ENCODE data around the gene IGIP.

IGIP gene

GRCh38 chr5:140107312-140108092 is 18.2 kb upstream of the IGIP start:
- H3K4me3 Mint-ChIP-seq, result peak overlapping the region; percentile 96
- H3K36me3 Mint-ChIP-seq (ENCODE audit: low read depth), result peaks cover 16% of the 10 kb centered on the region
- H3K27me3 Mint-ChIP-seq, result peaks cover 53% of the 10 kb centered on the region
- peak overlapping the region; percentile 96 for H3K27ac Mint-ChIP-seq
- intact Hi-C loops (cut with micrococcal nuclease), result no loop called here
- H3K4me1 Mint-ChIP-seq (ENCODE audit: low read depth), result peaks cover 48% of the 10 kb centered on the region
- no peaks in the 10 kb centered on the region for H3K9me3 Mint-ChIP-seq

GRCh38 chr5:140108093-140109017 is 17.4 kb upstream of the IGIP start:
- Mint-ChIP-seq H3K9me3 (no peaks in the 10 kb centered on the region), H3K4me3 (peak overlapping the region; percentile 96), H3K27ac (peak overlapping the region; percentile 96), H3K27me3 (peaks cover 55% of the 10 kb centered on the region), H3K36me3 (ENCODE audit: low read depth) (peaks cover 18% of the 10 kb centered on the region), H3K4me1 (ENCODE audit: low read depth) (peaks cover 56% of the 10 kb centered on the region)
- intact Hi-C loops (cut with micrococcal nuclease), result no loop called here

GRCh38 chr5:140109018-140109758 is 16.5 kb upstream of the IGIP start:
- intact Hi-C loops (cut with micrococcal nuclease), result no loop called here
- Mint-ChIP-seq H3K4me1 (ENCODE audit: low read depth) (peaks cover 59% of the 10 kb centered on the region), H3K27me3 (peaks cover 57% of the 10 kb centered on the region)

GRCh38 chr5:140109759-140110645 is 15.7 kb upstream of the IGIP start:
- H3K4me1 Mint-ChIP-seq (ENCODE audit: low read depth), result peaks cover 65% of the 10 kb centered on the region
- no peaks in the 10 kb centered on the region for H3K9me3 Mint-ChIP-seq
- H3K27me3 Mint-ChIP-seq, result peaks cover 51% of the 10 kb centered on the region
- peaks cover 33% of the 10 kb centered on the region for H3K36me3 Mint-ChIP-seq (ENCODE audit: low read depth)
- H3K27ac Mint-ChIP-seq, result no peak overlapping the region
- H3K4me3 Mint-ChIP-seq, result no peak overlapping the region
- intact Hi-C loops (cut with micrococcal nuclease), result no loop called here

More at GRCh38 chr5:140109018-140109758, 16.5 kb upstream of the IGIP start:
- Mint-ChIP-seq H3K27ac (no peak overlapping the region), H3K36me3 (ENCODE audit: low read depth) (peaks cover 24% of the 10 kb centered on the region), H3K9me3 (no peaks in the 10 kb centered on the region), H3K4me3 (peak overlapping the region; percentile 96)

- Mint-ChIP-seq H3K27me3 (peaks cover 51% of the 10 kb centered on the region), H3K9me3 (no peaks in the 10 kb centered on the region), H3K4me1 (ENCODE audit: low read depth) (peaks cover 68% of the 10 kb centered on the region), H3K27ac (no peak overlapping the region), H3K4me3 (no peak overlapping the region), H3K36me3 (ENCODE audit: low read depth) (peaks cover 35% of the 10 kb centered on the region)
- intact Hi-C loops (cut with micrococcal nuclease), result no loop called here
Observed at GRCh38 chr5:140110646-140110957, 15.1 kb upstream of the IGIP start.

GRCh38 chr5:140111011-140111858 is 14.5 kb upstream of the IGIP start:
- peaks cover 66% of the 10 kb centered on the region for H3K4me1 Mint-ChIP-seq (ENCODE audit: low read depth)
- no peak overlapping the region for H3K4me3 Mint-ChIP-seq
- no peaks in the 10 kb centered on the region for H3K9me3 Mint-ChIP-seq
- peak overlapping the region; percentile 63 for H3K27ac Mint-ChIP-seq
- H3K27me3 Mint-ChIP-seq, result peaks cover 51% of the 10 kb centered on the region
- H3K36me3 Mint-ChIP-seq (ENCODE audit: low read depth), result peaks cover 35% of the 10 kb centered on the region
- intact Hi-C loops (cut with micrococcal nuclease), result no loop called here

- Mint-ChIP-seq H3K27me3 (peaks cover 51% of the 10 kb centered on the region), H3K9me3 (no peaks in the 10 kb centered on the region), H3K27ac (peak overlapping the region; percentile 63), H3K4me1 (ENCODE audit: low read depth) (peaks cover 63% of the 10 kb centered on the region), H3K4me3 (peak overlapping the region; percentile 7), H3K36me3 (ENCODE audit: low read depth) (peaks cover 35% of the 10 kb centered on the region)
- intact Hi-C loops (cut with micrococcal nuclease), result no loop called here
Observed at GRCh38 chr5:140111859-140112551, 13.7 kb upstream of the IGIP start.

GRCh38 chr5:140112685-140113179 is 13.0 kb upstream of the IGIP start:
- intact Hi-C loops (cut with micrococcal nuclease), result no loop called here
- peak overlapping the region; percentile 88 for H3K4me3 Mint-ChIP-seq
- H3K36me3 Mint-ChIP-seq (ENCODE audit: low read depth), result peaks cover 28% of the 10 kb centered on the region
- H3K4me1 Mint-ChIP-seq (ENCODE audit: low read depth), result peaks cover 63% of the 10 kb centered on the region
- H3K27ac Mint-ChIP-seq, result peak overlapping the region; percentile 90
- peaks cover 51% of the 10 kb centered on the region for H3K27me3 Mint-ChIP-seq
- H3K9me3 Mint-ChIP-seq, result no peaks in the 10 kb centered on the region

GRCh38 chr5:140113180-140113698 is 12.5 kb upstream of the IGIP start:
- Mint-ChIP-seq H3K9me3 (no peaks in the 10 kb centered on the region), H3K4me3 (peak overlapping the region; percentile 88), H3K4me1 (ENCODE audit: low read depth) (peaks cover 65% of the 10 kb centered on the region), H3K36me3 (ENCODE audit: low read depth) (peaks cover 23% of the 10 kb centered on the region), H3K27ac (peak overlapping the region; percentile 90), H3K27me3 (peaks cover 47% of the 10 kb centered on the region)
- intact Hi-C loops (cut with micrococcal nuclease), result no loop called here

- Mint-ChIP-seq H3K36me3 (ENCODE audit: low read depth) (peaks cover 19% of the 10 kb centered on the region), H3K27ac (peak within 1 kb of the TSS; percentile 90), H3K4me3 (peak within 1 kb of the TSS; percentile 88), H3K27me3 (peaks cover 41% of the 10 kb centered on the region), H3K4me1 (ENCODE audit: low read depth) (peaks cover 63% of the 10 kb centered on the region), H3K9me3 (no peaks in the 10 kb centered on the region)
- intact Hi-C loops (cut with micrococcal nuclease), result loop anchor here (2.0 kb wide), 1 partner anchor 31 kb away; no protein-coding TSS in a partner anchor
Observed at GRCh38 chr5:140113699-140114263, 12.0 kb upstream of the IGIP start, which contains the start of gene PURA. Gene PURA (plus strand): TSS chr5:140114109. CDS start chr5:140114182, 73 bp downstream.

Measured in dendritic cell treated with granulocyte-macrophage colony-stimulating factor and Interleukin-4, amounts not matched to agents 40 ng/mL and 50 ng/mL, for 4 days (primary cell).